Suppressor macrophage (primary cell): Measurements from ENCODE around the gene SGIP1.
A peak's percentile ranks its signal among the peaks of the same experiment; 100 is the strongest.
"Not testable (repeated sequence)": the region's sequence is repeated elsewhere in the genome, so short reads cannot be mapped to it uniquely, and the experiment has no call there.

ENCODE experiments used
- DNase-seq, 4 experiments: peaks; one replicate each; pipeline ENCODE4 v3.0.0-alpha.2; 2020 to 2022

The SGIP1 gene

GRCh38 chr1:66557157-66557556 lies 23.2 kb downstream of the SGIP1 start:
- no peak for DNase-seq

- no peak for DNase-seq
These were observed 25.6 kb downstream of the SGIP1 start for GRCh38 chr1:66559517-66559916.

- DNase-seq, result no peak
These were observed 28.6 kb downstream of the SGIP1 start for GRCh38 chr1:66562561-66562960.

GRCh38 chr1:66563094-66563800 lies 29.3 kb downstream of the SGIP1 start:
- peak in 3 of 4 experiments; percentile 18 to 27 (median 21) for DNase-seq

DNA sequence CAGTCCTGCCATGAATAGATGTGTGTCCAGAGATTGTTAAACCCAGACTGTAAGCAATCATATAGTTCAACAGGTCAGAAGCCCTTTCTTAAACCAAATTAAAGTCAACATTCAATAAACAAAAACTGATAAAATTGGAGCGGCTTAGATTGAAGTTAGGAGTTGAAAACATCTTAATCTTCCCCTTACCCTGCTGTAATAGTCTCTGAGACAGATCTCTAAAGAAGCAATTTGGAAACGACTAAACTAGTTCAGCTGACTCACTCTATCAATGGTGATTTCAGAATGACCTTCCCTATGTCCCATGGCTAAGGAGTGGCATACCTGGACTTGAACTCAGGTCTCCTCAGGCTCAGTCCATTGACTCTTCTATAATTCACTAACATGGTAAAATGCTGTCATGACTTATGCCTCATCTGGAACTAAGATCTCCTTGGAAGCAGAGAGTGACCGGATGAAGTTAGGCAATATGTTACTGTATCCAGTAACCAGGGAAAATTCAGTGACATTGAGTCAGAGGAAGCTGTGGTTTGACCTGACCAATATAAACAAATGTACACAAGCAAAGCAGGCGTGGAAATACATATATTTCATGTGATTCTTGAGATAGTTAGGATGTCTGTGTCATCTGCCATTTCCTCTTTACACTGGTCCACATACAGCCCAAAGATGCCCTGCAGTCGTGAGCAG lies 30.1 kb downstream of the SGIP1 start:
- DNase-seq, result peak; percentile 77 to 96 (median 87)

GRCh38 chr1:66570196-66570595 lies 36.2 kb downstream of the SGIP1 start:
- no peak for DNase-seq

- DNase-seq, result no peak
These were observed 37.8 kb downstream of the SGIP1 start for GRCh38 chr1:66571789-66572188.

- DNase-seq, result no peak
These were observed 41.8 kb downstream of the SGIP1 start for GRCh38 chr1:66575739-66576138.

DNA sequence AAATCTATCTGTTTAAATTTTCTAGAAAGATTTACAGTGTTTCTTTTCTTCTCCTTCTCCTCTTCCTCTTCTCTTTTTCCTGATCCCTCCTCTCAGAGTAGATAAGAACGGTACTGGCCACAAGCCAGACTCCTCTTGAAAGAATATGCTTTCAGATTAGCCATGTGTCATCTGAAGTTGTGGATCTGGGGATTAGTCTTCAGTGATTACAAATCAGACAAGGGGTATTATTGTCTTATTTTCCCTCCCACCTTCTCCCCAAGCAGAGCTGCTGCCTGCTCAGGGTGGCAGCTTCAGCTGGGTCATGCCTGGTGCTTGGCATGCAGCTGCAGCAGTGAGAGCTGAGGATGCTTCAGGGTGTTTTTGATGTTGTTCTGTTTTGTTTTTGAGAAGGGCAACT lies 42.7 kb downstream of the SGIP1 start:
- DNase-seq, result no peak

DNA sequence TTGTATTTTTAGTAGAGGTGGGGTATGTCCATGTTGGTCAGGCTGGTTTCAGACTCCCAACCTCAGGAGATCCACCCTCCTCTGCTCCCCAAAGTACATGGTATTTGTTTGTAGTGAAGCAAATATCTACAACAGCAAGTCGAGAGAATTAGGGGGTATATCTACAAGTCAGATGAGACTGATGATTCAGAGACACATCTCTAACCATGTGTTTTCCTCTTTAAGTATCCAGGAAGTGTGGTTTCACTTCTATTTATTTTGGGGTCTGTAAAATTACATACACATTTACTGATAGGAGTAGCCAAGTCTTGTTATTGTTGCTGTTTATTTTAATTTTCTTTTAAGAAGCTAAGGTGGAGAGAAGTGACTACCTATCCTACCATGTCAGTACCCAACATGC lies 44.9 kb downstream of the SGIP1 start:
- peak in 1 of 4 experiments; percentile 11 for DNase-seq

GRCh38 chr1:66580081-66580480 lies 46.1 kb downstream of the SGIP1 start:
- no peak for DNase-seq

- no peak for DNase-seq
These were observed 49.1 kb downstream of the SGIP1 start for GRCh38 chr1:66583021-66583420.

DNA sequence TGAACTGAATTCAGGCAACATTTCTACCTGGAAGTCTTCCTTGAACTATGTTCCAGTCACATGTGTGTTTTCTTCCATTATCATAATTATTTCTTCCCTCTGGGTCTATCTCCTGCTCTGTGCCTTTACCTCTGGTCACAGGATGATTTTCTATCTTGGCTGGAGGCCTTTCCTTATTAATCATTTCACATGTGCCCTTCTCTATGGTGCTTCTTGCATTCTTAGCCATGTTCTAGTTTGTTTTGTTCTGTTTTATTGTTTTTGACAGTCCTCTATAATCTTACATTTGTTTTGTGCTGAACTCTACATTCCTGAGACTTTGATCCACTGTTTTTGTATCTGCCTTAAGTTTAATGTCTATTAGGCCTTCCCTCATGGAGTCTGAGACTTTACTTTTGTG lies 51.0 kb downstream of the SGIP1 start:
- DNase-seq, result no peak

DNA sequence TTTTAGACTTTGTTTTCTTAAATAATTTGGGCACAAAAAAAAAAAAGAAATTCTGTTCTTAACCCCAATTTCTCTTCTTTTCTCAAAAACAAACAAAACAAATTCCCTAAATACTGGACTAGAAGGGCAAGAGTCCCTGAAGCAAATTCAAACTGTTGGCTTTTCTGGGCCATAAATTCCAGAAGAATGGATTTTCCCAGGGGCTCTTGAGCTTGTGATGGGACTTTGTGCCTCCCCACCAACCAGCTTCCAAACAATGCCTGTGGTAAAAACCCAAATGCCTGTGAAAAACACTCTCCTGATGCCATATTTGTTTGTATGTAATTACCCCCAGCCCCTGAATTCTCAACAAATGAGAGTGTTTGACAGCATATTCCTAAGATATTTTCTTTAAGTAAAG lies 55.4 kb downstream of the SGIP1 start:
- DNase-seq, result no peak

- DNase-seq, result not testable (repeated sequence)
These were observed 58.2 kb downstream of the SGIP1 start for GRCh38 chr1:66592106-66592507.

GRCh38 chr1:66596191-66596590 lies 62.2 kb downstream of the SGIP1 start:
- DNase-seq, result no peak

- DNase-seq, result no peak
These were observed 63.5 kb downstream of the SGIP1 start for GRCh38 chr1:66597500-66597899.

- no peak for DNase-seq
These were observed 64.7 kb downstream of the SGIP1 start for GRCh38 chr1:66598670-66599069.

GRCh38 chr1:66599346-66599745 lies 65.4 kb downstream of the SGIP1 start:
- DNase-seq, result no peak

DNA sequence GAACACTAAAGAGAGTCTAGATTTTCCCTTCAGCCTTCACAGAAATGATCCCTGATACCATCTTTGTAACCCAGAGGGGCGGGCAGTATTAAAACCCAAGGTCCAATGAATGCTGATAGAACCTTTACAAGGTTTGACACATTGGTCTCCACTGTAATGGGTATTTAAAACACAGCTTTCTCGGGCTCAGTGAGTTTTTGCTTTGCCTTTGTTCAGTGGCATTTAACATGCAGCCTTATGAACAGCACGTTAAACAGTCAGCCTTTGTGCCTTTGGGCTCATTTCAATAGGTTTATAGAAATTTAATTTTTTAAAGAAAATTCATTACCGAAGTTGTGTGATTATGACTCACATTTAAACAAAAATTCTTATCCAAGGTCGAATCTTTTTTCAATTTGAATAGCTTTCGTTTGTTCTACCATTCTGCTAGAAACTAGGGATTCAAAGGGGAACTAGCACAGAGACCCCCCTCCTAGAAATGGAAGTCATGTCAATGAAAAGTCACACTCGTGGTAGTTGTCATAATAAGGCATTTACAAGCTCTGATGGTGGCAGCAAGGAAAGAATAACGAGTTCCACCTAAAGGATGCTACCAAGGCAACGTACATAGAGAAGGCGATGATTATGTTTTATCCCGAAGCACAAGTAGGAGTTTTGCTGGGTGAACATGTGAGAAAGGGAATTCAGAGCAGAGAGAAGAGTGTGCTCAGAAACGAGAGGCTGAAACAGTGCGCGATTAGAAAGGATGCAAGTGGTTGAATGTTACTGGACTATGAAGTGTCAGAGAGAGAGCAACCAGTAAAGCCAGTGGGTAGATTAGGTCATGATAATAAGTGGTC lies 66.2 kb downstream of the SGIP1 start:
- no peak for DNase-seq

DNA sequence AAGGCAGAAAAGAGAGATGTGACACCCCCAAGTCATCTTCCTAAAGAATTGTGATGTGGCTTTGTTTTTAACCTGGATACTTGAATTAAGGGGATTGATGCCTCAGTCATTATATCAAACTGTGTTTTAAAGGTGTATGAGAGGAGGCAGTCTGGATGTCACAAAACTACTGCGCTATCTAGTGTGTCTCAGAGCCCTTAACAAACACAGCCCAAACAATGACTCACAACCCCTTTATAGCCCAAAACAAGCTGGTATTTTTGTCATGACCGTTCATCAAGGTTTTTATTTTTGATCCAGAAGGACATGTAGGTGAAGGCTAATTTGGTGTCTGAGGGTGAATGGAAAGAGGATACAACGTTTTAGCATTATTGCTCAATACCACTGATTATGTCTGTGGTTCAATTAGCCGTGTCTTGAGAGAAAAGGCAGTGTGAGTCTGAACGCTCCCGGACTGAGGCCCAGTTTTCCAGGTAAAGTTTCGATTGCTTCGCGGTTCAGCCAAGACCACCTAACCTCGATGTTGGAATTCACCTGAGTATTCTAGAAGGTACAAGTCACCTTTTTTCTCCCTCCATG lies 71.6 kb downstream of the SGIP1 start:
- DNase-seq, result no peak

GRCh38 chr1:66606362-66607065 lies 72.6 kb downstream of the SGIP1 start:
- no peak for DNase-seq
